C4-2B (cell line): Measurements from ENCODE around the gene MSRB2.

ENCODE experiments used
- CTCF ChIP-seq: fragments of 450-650 bp; conservative IDR thresholded peaks from 2 replicates; pipeline ENCODE4 v1.5.1; 2017; ENCODE audit warnings: mild to moderate bottlenecking
- ZFX ChIP-seq: fragments of 450-650 bp; IDR thresholded peaks from 2 replicates; pipeline ENCODE4 v1.6.1; 2017

- TF ChIP-seq CTCF (no peak), ZFX (no peak)
Observed at GRCh38 chr10:23056186-23056579, 39.2 kb upstream of the MSRB2 start.
